GM12864 (cell line): ENCODE results near the gene C3.
A peak's percentile ranks its signal among the peaks of the same experiment; 100 is the strongest.
"Not testable (repeated sequence)": the region's sequence is repeated elsewhere in the genome, so short reads cannot be mapped to it uniquely, and the experiment has no call there.

ENCODE experiments used
- DNase-seq: peaks from one replicate; pipeline ENCODE4 v3.0.0-alpha.2; 2011; ENCODE audit warnings: low read depth
- H3K4me3 ChIP-seq: 2 replicates; pipeline ENCODE4 v1.5.1; 2011; ENCODE audit warnings: mild to moderate bottlenecking, low read depth, low read length, control low read depth
- TF ChIP-seq, protein P1 (sequence below): IDR thresholded peaks from 2 replicates; pipeline ENCODE4 v1.5.1; 2011; ENCODE audit warnings: low read depth, mild to moderate bottlenecking, moderate library complexity, low read length, control low read depth, inconsistent platforms; ENCODE audit errors: missing control alignments

C3 gene

DNA sequence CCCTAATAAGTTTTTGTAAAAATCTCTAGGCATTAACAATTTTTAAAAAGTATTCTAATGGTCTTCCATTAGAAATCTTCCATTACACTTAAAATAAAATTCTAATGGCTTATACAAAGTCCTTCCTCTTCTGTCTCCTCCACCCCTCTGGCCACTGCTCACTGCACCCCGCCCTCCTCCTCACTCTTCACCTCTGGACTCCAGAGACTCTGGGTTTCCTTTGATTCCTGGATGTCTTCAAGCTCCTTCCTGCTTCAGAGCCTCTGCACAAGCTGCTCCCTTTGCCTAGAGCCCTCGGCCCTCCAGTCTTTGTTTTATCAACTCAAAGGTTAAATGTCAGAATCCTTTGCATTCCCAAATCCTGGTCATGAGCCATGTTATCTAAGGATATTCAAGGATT, 71.3 kb downstream of the C3 start:
- TF ChIP-seq, protein P1, sequence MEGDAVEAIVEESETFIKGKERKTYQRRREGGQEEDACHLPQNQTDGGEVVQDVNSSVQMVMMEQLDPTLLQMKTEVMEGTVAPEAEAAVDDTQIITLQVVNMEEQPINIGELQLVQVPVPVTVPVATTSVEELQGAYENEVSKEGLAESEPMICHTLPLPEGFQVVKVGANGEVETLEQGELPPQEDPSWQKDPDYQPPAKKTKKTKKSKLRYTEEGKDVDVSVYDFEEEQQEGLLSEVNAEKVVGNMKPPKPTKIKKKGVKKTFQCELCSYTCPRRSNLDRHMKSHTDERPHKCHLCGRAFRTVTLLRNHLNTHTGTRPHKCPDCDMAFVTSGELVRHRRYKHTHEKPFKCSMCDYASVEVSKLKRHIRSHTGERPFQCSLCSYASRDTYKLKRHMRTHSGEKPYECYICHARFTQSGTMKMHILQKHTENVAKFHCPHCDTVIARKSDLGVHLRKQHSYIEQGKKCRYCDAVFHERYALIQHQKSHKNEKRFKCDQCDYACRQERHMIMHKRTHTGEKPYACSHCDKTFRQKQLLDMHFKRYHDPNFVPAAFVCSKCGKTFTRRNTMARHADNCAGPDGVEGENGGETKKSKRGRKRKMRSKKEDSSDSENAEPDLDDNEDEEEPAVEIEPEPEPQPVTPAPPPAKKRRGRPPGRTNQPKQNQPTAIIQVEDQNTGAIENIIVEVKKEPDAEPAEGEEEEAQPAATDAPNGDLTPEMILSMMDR = no peak
- DNase-seq = no peak
- no peak overlapping the region for H3K4me3 ChIP-seq

GRCh38 chr19:6648141-6648715, 72.2 kb downstream of the C3 start:
- TF ChIP-seq, protein P1 = no peak
- H3K4me3 ChIP-seq = no peak overlapping the region
- no peak for DNase-seq

- no peak for DNase-seq
- TF ChIP-seq, protein P1 = no peak
- H3K4me3 ChIP-seq = no peak overlapping the region
Measured at GRCh38 chr19:6644796-6645195, 75.7 kb downstream of the C3 start.

DNA sequence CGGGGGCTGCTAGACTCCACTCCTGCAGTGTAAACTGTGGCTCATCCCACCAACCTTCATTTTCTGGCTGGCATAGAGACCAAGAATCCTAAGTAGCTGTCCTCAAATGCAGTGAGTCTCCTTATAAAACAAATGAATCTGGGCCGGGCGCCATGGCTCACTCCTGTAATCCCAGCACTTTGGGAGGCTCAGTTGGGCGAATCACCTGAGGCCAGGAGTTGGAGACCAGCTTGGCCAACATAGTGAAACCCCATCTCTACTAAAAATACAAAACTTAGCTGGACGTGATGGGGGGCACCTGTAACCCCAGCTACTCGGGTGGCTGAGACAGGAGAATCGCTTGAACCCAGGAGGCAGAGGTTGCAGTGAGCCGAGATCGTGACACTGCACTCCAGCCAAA, 80.1 kb downstream of the C3 start:
- DNase-seq, H3K4me3 ChIP-seq: not testable (repeated sequence)

GRCh38 chr19:6639439-6639838, 81.0 kb downstream of the C3 start:
- H3K4me3 ChIP-seq = no peak overlapping the region
- no peak for DNase-seq
- TF ChIP-seq, protein P1 = no peak

DNA sequence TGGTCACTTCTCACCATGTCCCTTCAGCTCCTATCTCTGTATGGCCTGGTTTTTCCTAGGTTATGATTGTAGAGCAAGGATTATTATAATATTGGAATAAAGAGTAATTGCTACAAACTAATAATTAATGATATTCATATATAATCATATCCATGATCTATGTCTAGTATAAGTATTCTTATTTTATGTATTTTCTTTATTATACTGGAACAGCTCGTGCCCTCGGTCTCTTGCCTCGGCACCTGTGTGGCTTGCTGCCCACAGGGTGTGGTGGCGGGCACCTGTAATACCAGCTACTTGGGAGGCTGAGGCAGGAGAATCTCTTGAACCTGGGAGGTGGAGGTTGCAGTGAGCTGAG, 87.0 kb downstream of the C3 start:
- not testable (repeated sequence) for DNase-seq

DNA sequence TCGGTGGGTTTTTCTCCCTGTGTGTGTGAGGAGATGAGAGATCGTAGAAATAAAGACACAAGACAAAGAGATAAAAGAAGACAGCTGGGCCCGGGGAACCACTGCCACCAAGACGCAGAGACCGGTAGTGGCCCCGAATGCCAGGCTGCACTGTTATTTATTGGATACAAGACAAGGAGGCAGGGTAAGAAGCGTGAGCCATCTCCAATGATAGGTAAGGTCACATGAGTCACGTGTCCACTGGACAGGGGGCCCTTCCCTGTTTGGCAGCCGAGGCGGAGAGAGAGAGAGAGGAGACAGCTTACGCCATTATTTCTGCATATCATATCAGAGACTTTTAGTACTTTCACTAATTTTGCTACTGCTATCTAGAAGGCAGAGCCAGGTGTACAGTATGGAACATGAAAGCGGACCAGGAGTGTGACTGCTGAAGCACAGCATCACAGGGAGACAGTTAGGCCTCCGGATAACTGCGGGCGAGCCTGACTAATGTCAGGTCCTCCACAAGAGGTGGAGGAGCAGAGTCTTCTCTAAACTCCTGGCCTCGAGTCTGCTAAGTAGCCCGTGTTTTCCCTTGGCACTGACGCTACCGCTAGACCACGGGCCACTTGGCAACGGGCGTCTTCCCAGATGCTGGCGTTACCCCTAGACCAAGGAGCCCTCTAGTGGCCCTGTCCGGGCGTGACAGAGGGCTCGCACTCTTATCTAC, 87.5 kb downstream of the C3 start:
- DNase-seq = peak; percentile 35
- TF ChIP-seq, protein P1 = peak; percentile 73
- H3K4me3 ChIP-seq = not testable (repeated sequence)

More for the DNA sequence above, 87.0 kb downstream of the C3 start:
- H3K4me3 ChIP-seq = not testable (repeated sequence)

DNA sequence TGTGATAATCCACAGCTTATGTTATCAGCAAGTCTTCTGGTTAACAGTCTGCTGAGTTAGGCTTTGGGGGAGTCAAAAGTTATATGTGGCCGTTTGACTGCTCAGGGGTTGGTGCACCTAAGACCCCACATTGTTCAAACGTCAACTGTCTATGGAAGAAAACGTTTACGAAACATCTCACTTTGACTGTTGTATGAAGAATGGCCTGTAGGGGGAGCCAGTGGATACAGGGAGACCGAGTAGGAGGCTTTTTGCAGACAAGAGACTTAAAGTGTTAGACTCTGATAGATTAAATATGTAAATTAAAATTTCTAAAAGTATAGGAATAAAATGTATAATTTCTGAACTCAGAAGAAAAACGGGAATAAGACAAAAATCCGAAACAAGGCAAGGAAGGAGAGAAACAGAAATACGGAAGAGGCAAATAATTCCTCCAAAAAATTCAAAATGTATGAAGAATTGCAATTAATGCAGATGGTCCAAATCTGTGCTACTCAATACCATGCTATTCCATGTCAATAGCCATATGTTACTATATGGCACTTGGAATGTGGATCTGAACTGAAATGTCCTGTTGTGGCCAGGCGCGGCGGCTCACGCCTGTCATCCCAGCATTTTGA, 88.3 kb downstream of the C3 start:
- DNase-seq = peak; percentile 91
- H3K4me3 ChIP-seq = no peak overlapping the region
- TF ChIP-seq, protein P1 = peak; percentile 71
